Posterior vena cava (tissue), 2 donors: ENCODE data around the gene KLHL34. TPM values are rescaled to one million over a fixed set of nuclear protein-coding genes. Genes with fewer than 3 reads are reported as not detected.

ENCODE experiments used
- DNase-seq: peaks from one replicate; pipeline ENCODE4 v3.0.0-alpha.2; 2020; ENCODE audit warnings: low spot score
- intact Hi-C, 2 donors: fragments of 100-400 bp; cut with DNase I; formaldehyde crosslinking; loops; one replicate each; pipeline versions ENCODE4 v1.14.1 to v1.14.2; 2022 to 2023
- long read RNA-seq, 2 donors: library from polyadenylated mRNA; unstranded; transcript quantifications; one replicate each; pipeline ENCODE4 v2.0.0, GENCODE V29; 2020 to 2021
- total RNA-seq, 2 donors: library from RNA; stranded (reverse); fragmentation: NEBNext Ultra II Directional; extraction: Animal tissue kit (Norgen Biotek cat#: 25700); gene quantifications; one replicate each; pipeline ENCODE4 v1.2.1, GENCODE V29; 2021
- donor health status: DM: yes; HTN: yes; CAD: no.
- donor health status: DM: yes; HTN: yes; CAD: no.

The KLHL34 gene
- not detected for total RNA-seq
- long read RNA-seq, donor 1 = 0 reads
- long read RNA-seq, donor 2 = 0 reads

GRCh38 chrX:21658152-21658737 lies at the start of gene KLHL34:
KLHL34 (minus strand) TSS chrX:21658330; CDS start chrX:21657788, 542 bp downstream.
- intact Hi-C loops = no loop called here
- DNase-seq = no peak

DNA sequence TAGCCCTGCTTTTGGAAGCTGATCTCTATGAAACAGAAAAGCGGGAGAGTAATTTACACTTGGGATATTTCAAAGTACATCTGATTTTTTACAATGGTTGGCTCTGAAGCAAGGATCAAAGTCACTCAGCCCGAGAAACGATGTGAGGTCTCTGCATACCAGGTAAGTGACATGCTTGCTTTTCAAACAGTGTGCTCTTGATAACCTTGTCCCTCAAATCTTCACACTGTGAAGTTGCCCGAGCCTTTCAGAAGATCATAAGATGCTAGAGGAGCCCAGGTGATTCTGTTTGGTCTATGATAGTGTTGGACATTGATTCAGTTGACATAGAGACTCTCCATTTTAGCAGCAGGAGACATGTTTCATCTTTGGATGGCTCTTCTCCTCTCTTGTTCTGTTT lies 47.1 kb upstream of the KLHL34 start:
- no peak for DNase-seq
- intact Hi-C loops = no loop called here

DNA sequence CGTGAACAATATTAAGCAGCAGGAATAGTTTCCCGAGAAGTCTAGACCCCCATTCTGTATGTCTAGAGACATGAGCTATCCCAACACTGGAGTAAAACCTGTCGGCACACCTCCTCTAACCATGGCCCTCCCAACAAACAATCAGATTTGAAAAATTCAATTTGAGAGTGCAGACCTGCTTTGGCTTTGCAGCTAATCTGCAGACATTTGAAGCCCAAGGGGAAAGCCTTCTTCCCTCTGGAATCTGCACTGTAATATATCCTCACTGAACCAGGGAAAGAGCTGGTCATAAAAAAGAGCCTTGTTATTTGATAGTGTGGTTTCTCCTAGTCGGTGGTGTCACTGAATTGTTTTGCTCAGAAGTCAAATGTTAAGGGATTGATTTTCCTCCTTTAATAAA lies 44.6 kb upstream of the KLHL34 start:
- intact Hi-C loops = no loop called here
- no peak for DNase-seq

DNA sequence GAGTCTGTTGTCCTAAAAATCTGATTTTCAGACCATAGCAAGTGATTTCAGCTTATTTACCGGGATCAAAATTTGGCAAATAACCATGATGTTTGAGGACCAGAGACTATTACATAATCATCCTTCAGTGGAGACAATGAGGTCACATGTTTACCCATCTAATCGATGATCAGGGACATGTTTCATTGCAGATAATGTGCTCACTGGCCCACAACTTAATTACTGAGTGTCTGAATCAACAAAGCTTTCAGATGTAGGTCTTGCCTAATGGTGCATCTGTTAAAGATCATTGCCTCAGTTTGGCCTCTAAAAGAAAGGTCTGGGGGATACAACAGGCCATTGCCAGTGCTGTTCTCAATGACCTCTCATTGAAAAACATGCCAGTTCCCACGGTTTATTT lies 42.8 kb upstream of the KLHL34 start:
- no peak for DNase-seq
- intact Hi-C loops = no loop called here

GRCh38 chrX:21700275-21700674 lies 42.1 kb upstream of the KLHL34 start:
- intact Hi-C loops = no loop called here
- no peak for DNase-seq

- DNase-seq = no peak
- intact Hi-C loops = no loop called here
Measured at GRCh38 chrX:21699136-21699535, 41.0 kb upstream of the KLHL34 start.

DNA sequence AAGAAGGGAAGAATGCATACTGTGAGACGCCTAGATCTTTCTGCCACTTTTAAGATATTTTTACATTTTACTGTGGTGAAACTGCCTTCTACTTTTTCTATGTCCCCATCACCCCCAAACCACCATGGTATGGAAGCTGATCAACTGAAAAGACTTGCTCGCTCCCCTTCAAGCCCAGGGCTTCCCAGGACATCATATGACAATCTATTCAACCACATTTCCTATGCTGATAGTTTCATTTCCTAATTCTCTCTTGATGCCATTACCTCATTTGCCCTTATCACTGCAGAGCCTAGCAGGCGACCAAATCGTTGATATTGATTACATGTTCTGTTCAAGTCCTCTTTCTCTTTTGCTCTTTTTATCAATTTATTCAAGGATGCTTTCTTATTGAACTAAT lies 40.1 kb upstream of the KLHL34 start:
- no peak for DNase-seq
- intact Hi-C loops = no loop called here

GRCh38 chrX:21691512-21692018 lies 33.4 kb upstream of the KLHL34 start:
- intact Hi-C loops = no loop called here
- no peak for DNase-seq

DNA sequence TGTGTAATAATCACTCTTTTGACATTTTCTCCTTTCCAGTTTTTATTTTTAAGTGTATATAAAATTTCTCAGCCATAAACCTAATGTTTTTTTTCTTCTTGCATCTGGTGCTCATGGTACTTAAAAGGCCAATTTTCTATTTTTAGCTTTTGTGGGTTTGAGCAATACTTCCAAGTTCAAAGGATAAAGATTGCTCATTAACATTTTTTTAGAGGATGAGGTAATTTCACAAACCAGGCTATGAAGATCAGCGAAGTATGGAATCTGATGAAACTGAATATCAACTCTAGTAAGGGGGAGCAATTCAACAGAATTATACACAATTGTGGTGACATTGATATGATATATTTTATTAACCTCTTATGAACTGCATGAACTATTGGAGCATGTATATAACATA lies 25.8 kb upstream of the KLHL34 start:
- intact Hi-C loops = no loop called here
- DNase-seq = no peak

- no peak for DNase-seq
- intact Hi-C loops = no loop called here
Measured at GRCh38 chrX:21678048-21678612, 20.0 kb upstream of the KLHL34 start.

GRCh38 chrX:21675931-21676330 lies 17.8 kb upstream of the KLHL34 start:
- intact Hi-C loops = no loop called here
- DNase-seq = no peak

DNA sequence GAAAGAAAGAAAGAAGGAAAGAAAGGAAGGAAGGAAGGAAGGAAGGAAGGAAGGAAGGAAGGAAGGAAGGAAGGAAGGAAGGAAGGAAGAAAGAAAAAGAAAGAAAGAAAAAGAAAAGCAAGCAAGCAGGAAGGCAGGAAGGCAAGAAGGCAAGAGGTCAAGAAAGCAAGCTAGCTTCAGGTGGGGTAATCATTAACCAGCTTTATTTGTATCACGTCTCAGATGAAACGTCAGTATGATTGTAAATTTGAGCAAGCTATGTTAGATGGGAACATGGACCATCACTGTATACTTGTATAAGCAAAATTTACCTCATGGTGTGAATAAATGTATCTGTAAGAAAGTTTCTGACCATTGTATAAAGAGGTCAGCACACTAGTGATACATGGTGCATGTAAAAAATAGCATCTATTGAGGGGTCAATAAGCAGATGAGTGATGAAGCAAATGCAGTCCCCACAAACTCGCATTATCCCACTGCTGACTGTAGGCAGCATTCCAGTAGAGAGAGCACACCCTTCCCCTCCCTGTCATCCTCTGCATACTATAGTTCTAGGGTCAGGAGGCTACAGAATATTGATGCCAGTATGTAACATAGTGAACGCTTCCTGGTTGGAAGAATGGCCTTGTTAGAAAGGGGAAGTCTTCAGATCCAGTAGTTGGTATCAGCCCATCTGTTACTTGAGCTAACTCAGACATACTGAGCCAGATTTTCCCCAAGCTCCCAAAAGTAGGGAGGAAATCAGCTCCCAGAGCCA lies 16.5 kb upstream of the KLHL34 start:
- DNase-seq = no peak
- intact Hi-C loops = no loop called here

DNA sequence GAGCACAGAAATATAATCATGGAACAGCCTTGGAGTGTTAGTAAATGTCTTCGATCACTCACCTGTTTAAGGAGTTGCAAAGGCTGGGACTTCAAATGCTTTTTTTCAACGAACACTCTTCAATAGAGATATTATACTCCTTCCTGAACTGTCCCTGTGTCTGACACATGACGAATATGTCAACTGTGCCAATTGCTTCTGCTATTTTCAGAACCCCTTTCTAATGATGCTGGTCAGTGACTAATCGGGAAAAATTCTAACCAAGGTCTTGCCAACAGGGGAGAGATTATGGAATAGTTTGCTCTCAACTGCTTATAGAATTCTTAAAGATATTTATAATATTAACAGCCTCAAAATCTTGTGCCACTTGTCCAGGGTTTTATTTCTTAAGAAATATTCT lies 8.5 kb upstream of the KLHL34 start:
- intact Hi-C loops = no loop called here

DNA sequence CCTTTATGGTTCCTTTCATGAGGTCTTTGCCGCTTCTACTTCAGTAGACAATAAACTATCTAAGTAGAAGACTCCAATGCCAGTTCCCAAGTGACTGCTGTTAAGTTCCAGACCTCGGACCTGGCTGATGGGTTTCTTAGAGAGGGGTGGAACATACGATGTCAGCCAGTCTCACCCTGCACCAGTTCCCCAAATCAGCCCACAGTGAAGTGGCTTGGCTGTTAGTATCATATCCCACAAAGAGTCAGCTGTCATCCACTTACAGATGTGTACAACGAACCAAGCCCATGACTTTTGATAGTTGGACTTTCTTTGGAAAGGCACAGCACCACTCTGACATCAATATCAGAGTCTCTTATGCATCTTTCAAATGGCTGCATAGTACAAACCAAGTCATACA lies 8.1 kb upstream of the KLHL34 start:
- intact Hi-C loops = no loop called here
- DNase-seq = no peak

More for the DNA sequence above, 8.5 kb upstream of the KLHL34 start:
- no peak for DNase-seq

GRCh38 chrX:21662761-21663160 lies 4.6 kb upstream of the KLHL34 start:
- DNase-seq = no peak
- intact Hi-C loops = no loop called here

DNA sequence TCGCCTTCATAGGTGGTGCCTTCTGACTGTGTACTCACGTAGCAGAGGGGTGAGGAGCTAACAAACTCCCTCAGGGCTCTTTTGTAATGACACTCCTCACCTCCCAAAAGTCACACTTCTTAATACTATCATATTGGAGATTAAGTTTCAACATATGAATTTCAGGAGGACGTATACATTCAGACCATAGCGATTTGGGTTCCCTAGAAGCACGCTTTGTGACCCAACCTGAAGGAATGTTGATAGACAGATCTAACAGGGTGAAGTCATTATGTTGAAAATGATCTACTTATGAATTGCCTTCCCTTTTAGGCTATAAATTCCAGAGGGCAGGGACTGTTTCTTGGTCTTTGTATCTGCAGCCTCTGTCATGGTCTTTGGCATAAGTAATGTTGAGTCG lies 3.2 kb upstream of the KLHL34 start:
- DNase-seq = no peak
- intact Hi-C loops = no loop called here

GRCh38 chrX:21660156-21660555 lies 2.0 kb upstream of the KLHL34 start:
- intact Hi-C loops = no loop called here
- DNase-seq = no peak

GRCh38 chrX:21659320-21659719 lies 1.2 kb upstream of the KLHL34 start:
- intact Hi-C loops = no loop called here
- DNase-seq = no peak

DNA sequence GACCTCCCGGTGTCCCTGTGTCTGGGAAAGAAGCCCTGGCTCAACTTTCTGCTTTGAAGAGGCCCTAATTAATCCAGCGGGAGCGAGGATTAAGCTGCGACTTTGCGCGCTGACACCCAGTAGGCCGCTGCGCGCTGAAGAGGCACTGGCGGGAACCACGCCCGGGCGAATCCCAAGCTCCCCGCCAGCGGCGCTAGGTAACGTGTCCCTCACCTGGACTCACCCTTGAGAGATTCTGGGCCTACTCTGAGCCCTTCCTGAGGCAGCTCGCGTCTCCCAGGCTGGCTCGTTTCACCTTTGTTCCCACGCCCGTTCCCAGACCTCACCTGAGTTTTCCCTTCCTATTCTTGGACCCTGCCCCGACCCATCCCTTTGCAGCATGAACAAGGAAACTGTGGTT lies 616 bp upstream of the KLHL34 start:
- DNase-seq = no peak
- intact Hi-C loops = no loop called here

GRCh38 chrX:21657318-21658151 lies 595 bp downstream of the KLHL34 start:
- intact Hi-C loops = no loop called here
- no peak for DNase-seq
